BLaER1 (cell line): Measurements from ENCODE around the gene KCTD15.

Experiments used
- H3K27ac ChIP-seq: shearing (Covaris generic); formaldehyde crosslinking; 2 replicates; pipeline ENCODE4 v1.8.1; 2022
- H3K27me3 ChIP-seq: shearing (Covaris generic); formaldehyde crosslinking; 2 replicates; pipeline ENCODE4 v1.8.1; 2022
- H3K36me3 ChIP-seq: shearing (Covaris generic); formaldehyde crosslinking; 2 replicates; pipeline ENCODE4 v1.8.1; 2022
- H3K4me1 ChIP-seq: shearing (Covaris generic); formaldehyde crosslinking; 2 replicates; pipeline ENCODE4 v1.8.1; 2022
- H3K4me2 ChIP-seq: shearing (Covaris generic); formaldehyde crosslinking; 2 replicates; pipeline ENCODE4 v1.8.1; 2022
- H3K4me3 ChIP-seq: shearing (Covaris generic); formaldehyde crosslinking; 2 replicates; pipeline ENCODE4 v1.8.1; 2022
- H3K9ac ChIP-seq: shearing (Covaris generic); formaldehyde crosslinking; 2 replicates; pipeline ENCODE4 v1.8.1; 2022
- H3K9me3 ChIP-seq: shearing (Covaris generic); formaldehyde crosslinking; 2 replicates; pipeline ENCODE4 v1.8.1; 2022
- H4K20me1 ChIP-seq: shearing (Covaris generic); formaldehyde crosslinking; 2 replicates; pipeline ENCODE4 v1.8.1; 2022
- Cebpa-rat ChIP-seq: shearing (Covaris generic); IDR thresholded peaks from 2 replicates; pipeline ENCODE4 v1.8.1; 2022

KCTD15 gene

GRCh38 chr19:33864311-33864850 lies 67.7 kb downstream of the KCTD15 start:
- H3K9ac ChIP-seq: no peak overlapping the region
- H3K4me2 ChIP-seq: no peak overlapping the region
- H3K27me3 ChIP-seq: no peaks in the 10 kb centered on the region
- H3K27ac ChIP-seq: no peak overlapping the region
- no peaks in the 10 kb centered on the region for H3K9me3 ChIP-seq
- TF ChIP-seq Cebpa-rat: no peak
- H3K36me3 ChIP-seq: no peaks in the 10 kb centered on the region
- H4K20me1 ChIP-seq: no peaks in the 10 kb centered on the region
- no peaks in the 10 kb centered on the region for H3K4me1 ChIP-seq
- no peak overlapping the region for H3K4me3 ChIP-seq

- no peak for TF ChIP-seq Cebpa-rat
- Histone ChIP-seq H3K9me3 (no peaks in the 10 kb centered on the region), H3K27me3 (no peaks in the 10 kb centered on the region), H3K27ac (no peak overlapping the region), H3K4me1 (no peaks in the 10 kb centered on the region), H4K20me1 (no peaks in the 10 kb centered on the region), H3K4me2 (no peak overlapping the region), H3K4me3 (no peak overlapping the region), H3K9ac (no peak overlapping the region), H3K36me3 (no peaks in the 10 kb centered on the region)
Observed at GRCh38 chr19:33865306-33865705, 68.6 kb downstream of the KCTD15 start.
